Measurements from ENCODE around the gene HOXD8.

HOXD8 gene

GRCh38 chr2:176161825-176162626, 32.5 kb downstream of the HOXD8 start:
- no peak for DNase-seq

- DNase-seq = no peak
Observed at GRCh38 chr2:176162911-176163671, 33.6 kb downstream of the HOXD8 start.

- no peak for DNase-seq
Observed at GRCh38 chr2:176163672-176164056, 34.2 kb downstream of the HOXD8 start.

- DNase-seq = no peak
Observed at GRCh38 chr2:176164201-176164600, 34.7 kb downstream of the HOXD8 start.

- no peak for DNase-seq
Observed at GRCh38 chr2:176164611-176165369, 35.3 kb downstream of the HOXD8 start.

GRCh38 chr2:176165370-176166050, 36.0 kb downstream of the HOXD8 start:
- no peak for DNase-seq

GRCh38 chr2:176166272-176166671, 36.8 kb downstream of the HOXD8 start:
- no peak for DNase-seq

GRCh38 chr2:176167398-176167797, 37.9 kb downstream of the HOXD8 start:
- no peak for DNase-seq

GRCh38 chr2:176169181-176169580, 39.7 kb downstream of the HOXD8 start:
- no peak for DNase-seq

GRCh38 chr2:176169711-176170110, 40.2 kb downstream of the HOXD8 start:
- no peak for DNase-seq

GRCh38 chr2:176170602-176171305, 41.2 kb downstream of the HOXD8 start:
- DNase-seq = no peak

- no peak for DNase-seq
Observed at GRCh38 chr2:176171351-176172006, 42.0 kb downstream of the HOXD8 start.

GRCh38 chr2:176172007-176172894, 42.7 kb downstream of the HOXD8 start:
- no peak for DNase-seq

GRCh38 chr2:176172895-176173566, 43.5 kb downstream of the HOXD8 start:
- no peak for DNase-seq

GRCh38 chr2:176173567-176174381, 44.3 kb downstream of the HOXD8 start:
- no peak for DNase-seq

- no peak for DNase-seq
Observed at GRCh38 chr2:176174382-176174823, 44.9 kb downstream of the HOXD8 start.

GRCh38 chr2:176174824-176175708, 45.6 kb downstream of the HOXD8 start:
- no peak for DNase-seq

Data from activated CD4-positive, alpha-beta T cell treated with anti-CD3 and anti-CD28 coated beads for 48 hours (primary cell).